DMS 273 treated with DMSO at 0.1 percent for 48 hours (cell line): ENCODE data around the gene SENP8.

Experiments
- DNase-seq: peaks from one replicate; lab custom pipeline; 2025; lab: John Stamatoyannopoulos, UW

Gene SENP8

GRCh38 chr15:72175186-72176044 is 57.2 kb downstream of the SENP8 start:
- DNase-seq = no peak

DNA sequence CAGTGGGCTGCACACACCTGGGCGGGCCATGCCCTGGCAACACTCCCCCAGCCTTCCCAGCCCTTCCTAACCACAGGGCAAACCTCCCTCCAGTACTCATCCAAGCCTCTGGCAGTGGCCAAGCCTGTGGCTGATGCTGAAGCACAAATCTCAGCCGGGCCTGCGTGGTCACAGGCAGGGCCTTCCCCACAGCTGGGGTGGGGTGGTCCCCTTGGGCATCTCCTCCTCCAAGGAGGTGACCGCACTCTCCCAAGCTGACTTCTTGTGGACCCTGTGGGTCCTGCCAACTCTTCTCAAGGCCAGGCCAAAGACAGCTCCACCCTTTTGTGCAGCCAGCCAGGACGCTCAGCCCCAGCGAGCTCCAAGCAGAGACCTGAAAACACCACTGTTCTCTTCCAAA is 58.0 kb downstream of the SENP8 start:
- DNase-seq = no peak

- DNase-seq = no peak
Measured at GRCh38 chr15:72176743-72177142, 58.5 kb downstream of the SENP8 start.

DNA sequence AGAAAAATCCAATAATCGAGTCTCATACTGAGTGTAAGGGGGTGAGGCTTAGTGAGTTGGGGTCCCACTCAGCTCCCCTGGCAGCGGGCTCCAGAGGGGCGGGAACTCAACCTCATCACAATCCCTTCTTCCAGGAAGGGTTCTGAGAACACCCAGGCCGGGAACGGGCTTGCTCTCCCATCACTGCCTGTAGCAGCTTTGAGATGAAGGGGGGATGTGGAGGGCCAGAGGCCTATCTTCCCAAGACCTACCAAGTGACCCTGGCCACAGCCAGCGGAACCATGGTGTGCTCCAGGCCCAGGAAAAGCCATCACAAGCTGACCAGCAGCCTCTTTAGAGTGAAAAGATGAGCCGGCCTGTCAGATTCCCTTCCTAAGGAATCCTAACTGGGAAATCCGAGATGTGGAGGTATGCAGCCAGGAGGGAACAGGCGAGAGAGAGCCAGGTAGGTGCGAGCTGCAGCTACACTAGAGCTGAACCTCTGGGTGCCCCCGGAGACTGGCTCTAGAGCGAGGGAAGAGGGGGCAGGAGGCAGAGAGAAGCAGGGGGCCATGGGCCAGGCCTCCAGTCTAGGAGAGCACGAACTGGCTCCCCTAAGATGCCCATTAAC is 60.9 kb downstream of the SENP8 start:
- no peak for DNase-seq

- DNase-seq = no peak
Measured at GRCh38 chr15:72179950-72180581, 61.9 kb downstream of the SENP8 start.

- DNase-seq = no peak
Measured at GRCh38 chr15:72180761-72181324, 62.6 kb downstream of the SENP8 start.

GRCh38 chr15:72182244-72182643 is 64.0 kb downstream of the SENP8 start:
- DNase-seq = no peak

DNA sequence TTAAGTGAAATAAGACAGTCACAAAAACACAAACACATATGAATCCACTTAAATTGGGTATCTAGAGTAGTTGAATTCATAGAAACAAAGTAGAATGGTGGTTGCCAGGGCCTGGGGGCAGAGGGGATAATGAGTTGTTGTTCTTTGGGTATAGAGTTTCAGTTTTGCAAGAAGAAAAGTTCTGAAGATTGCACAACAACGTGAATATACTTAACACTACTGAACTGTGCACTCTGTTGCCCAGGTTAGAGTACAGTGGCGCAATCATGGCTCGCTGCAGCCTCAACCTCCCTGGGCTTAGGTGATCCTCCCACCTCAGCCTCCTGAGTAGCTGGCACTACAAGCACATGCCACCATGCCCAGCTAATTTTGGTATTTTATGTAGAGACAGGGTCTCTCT is 64.5 kb downstream of the SENP8 start:
- no peak for DNase-seq

- no peak for DNase-seq
Measured at GRCh38 chr15:72183781-72184164, 65.6 kb downstream of the SENP8 start.

DNA sequence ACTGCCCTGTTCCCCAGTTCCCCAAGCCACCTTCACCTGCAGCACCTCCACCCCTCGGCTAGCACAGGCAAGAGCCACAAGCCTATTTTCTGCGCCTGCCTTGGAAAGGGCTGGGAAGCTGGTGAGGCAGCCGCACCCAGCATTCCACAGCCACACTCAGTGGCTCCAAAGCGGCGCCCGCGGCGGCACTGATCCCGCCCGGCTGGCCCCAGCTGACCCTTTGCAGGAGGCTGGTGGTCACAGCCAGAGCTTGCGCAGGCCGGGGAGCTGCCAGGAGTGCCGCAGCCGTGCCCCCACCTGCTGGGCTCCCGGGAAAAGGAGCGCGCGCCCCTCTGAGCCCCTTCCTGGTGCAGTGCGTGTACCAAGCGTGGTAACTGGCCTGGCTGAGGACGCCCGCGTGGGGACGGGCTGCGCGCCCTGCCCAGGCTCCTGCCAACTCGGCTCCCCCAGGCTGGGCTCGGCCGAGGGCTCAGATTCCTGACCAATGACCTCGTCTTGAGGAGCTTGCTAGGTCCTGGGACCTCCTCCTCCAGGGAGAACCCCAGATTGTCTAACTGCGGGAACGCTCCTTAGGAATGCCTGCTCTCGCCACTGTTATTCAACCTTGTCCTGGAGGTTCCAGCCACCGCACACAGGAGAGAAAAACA is 66.1 kb downstream of the SENP8 start:
- DNase-seq = no peak

DNA sequence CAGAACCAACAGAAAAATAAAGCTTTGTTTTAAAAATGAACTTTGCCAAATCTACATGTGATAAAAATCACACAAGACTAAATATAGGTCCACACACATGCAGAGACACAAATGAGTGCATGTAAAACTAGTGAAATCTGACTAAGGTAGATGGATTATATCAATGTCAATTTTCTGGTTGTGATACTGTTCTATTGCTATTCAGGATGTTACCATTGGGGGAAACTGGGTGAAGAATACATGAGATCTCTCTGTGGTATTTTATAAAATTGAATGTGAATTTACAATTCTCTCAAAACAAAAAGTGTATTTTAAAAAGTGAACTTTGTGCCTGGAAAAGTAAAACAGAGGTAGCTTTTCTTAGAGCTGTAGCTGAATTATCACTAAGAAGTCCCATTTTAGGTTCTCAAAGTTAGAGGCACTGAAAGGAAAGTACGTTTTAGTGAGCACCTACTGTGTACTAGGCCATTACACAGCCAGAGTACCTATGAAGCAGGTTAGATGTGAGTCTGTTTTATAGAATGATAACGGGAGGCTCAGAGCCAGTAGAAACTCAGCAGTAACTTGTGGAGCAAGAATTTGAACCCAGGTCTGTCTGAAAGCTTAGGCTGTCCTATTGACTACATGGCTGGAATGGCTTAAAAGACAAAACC is 71.2 kb downstream of the SENP8 start:
- no peak for DNase-seq

GRCh38 chr15:72192416-72192815 is 74.2 kb downstream of the SENP8 start:
- DNase-seq = no peak
